NCI-H510A (cell line): ENCODE data around the gene NSDHL.

Source experiments
- DNase-seq: peaks from one replicate; lab custom pipeline; 2025; lab: John Stamatoyannopoulos, UW

NSDHL gene

GRCh38 chrX:152844256-152844655, 13.4 kb downstream of the NSDHL start:
- no peak for DNase-seq

GRCh38 chrX:152845618-152846240, 14.9 kb downstream of the NSDHL start:
- DNase-seq, result no peak

- no peak for DNase-seq
Measured at GRCh38 chrX:152847281-152847680, 16.4 kb downstream of the NSDHL start.

- DNase-seq, result no peak
Measured at GRCh38 chrX:152850465-152850864, 19.6 kb downstream of the NSDHL start.

- DNase-seq, result no peak
Measured at GRCh38 chrX:152853986-152854385, 23.1 kb downstream of the NSDHL start.

GRCh38 chrX:152861116-152861515, 30.3 kb downstream of the NSDHL start:
- no peak for DNase-seq

GRCh38 chrX:152861826-152862225, 31.0 kb downstream of the NSDHL start:
- DNase-seq, result no peak

GRCh38 chrX:152865232-152865920, 34.5 kb downstream of the NSDHL start:
- DNase-seq, result no peak

GRCh38 chrX:152866386-152866785, 35.5 kb downstream of the NSDHL start:
- no peak for DNase-seq

GRCh38 chrX:152869972-152870371, 39.1 kb downstream of the NSDHL start:
- DNase-seq, result no peak

GRCh38 chrX:152871260-152871659, 40.4 kb downstream of the NSDHL start:
- DNase-seq, result no peak

GRCh38 chrX:152872522-152872921, 41.7 kb downstream of the NSDHL start:
- DNase-seq, result no peak

- DNase-seq, result no peak
Measured at GRCh38 chrX:152873361-152873760, 42.5 kb downstream of the NSDHL start.

- DNase-seq, result no peak
Measured at GRCh38 chrX:152876931-152877840, 46.3 kb downstream of the NSDHL start.

GRCh38 chrX:152878976-152879755, 48.3 kb downstream of the NSDHL start:
- no peak for DNase-seq

- no peak for DNase-seq
Measured at GRCh38 chrX:152881289-152881688, 50.4 kb downstream of the NSDHL start.

GRCh38 chrX:152884171-152884570, 53.3 kb downstream of the NSDHL start:
- no peak for DNase-seq

- no peak for DNase-seq
Measured at GRCh38 chrX:152886716-152887115, 55.9 kb downstream of the NSDHL start.

- DNase-seq, result no peak
Measured at GRCh38 chrX:152892499-152892898, 61.6 kb downstream of the NSDHL start.

- DNase-seq, result no peak
Measured at GRCh38 chrX:152892999-152893891, 62.4 kb downstream of the NSDHL start.
